Retinal pigment epithelial cell (primary cell): ENCODE data around the gene C1QTNF4.
"Not testable (repeated sequence)": the region's sequence is repeated elsewhere in the genome, so short reads cannot be mapped to it uniquely, and the experiment has no call there.

Experiments used
- DNase-seq: peaks from one replicate; pipeline ENCODE4 v3.0.0-alpha.2; 2010; ENCODE audit warnings: low read depth
- H3K4me3 ChIP-seq: 2 replicates; pipeline ENCODE4 v1.5.1; 2011; ENCODE audit warnings: mild to moderate bottlenecking, low read length, control low read depth, moderate library complexity
- TF ChIP-seq, protein P1 (sequence below): conservative IDR thresholded peaks from 2 replicates; pipeline ENCODE4 v1.5.1; 2011; ENCODE audit warnings: low read depth, low read length, control low read depth, inconsistent platforms

C1QTNF4 gene

DNA sequence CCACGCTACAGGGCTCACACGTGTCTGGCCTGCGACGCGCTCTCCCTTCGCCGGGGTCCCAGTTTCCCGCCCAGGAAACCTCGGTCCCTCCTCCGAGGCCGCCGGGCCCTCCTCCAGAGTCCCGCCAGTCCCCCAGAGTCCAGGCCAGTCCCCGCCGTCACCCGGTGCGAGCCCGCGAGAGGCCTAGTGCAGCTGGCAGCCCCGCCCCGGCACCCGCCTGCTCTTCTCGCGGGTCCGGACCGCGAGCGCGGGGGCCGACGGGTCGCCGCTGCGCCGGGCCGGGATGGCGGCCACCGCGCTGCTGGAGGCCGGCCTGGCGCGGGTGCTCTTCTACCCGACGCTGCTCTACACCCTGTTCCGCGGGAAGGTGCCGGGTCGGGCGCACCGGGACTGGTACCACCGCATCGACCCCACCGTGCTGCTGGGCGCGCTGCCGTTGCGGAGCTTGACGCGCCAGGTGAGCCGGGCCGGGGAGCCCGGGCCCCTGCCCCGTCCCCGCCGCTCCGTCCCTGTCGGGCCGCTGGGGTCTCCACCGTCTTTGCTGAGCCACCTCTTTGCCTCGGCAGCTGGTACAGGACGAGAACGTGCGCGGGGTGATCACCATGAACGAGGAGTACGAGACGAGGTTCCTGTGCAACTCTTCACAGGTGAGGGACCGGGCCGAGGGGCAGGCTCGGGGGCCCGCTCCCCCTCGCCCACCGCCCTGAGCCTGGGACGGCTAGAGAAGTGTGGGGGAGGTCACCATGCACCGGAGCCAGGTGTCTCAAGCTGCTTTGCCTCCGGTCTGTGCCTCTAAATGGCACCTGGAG, 28.7 kb downstream of the C1QTNF4 start, which contains the start of gene PTPMT1:
TSS of gene PTPMT1 (plus strand) at position 260 of the 809 bp plus-strand sequence. CDS start at position 284, 24 bp downstream.
- DNase-seq, result no peak
- TF ChIP-seq, protein P1, sequence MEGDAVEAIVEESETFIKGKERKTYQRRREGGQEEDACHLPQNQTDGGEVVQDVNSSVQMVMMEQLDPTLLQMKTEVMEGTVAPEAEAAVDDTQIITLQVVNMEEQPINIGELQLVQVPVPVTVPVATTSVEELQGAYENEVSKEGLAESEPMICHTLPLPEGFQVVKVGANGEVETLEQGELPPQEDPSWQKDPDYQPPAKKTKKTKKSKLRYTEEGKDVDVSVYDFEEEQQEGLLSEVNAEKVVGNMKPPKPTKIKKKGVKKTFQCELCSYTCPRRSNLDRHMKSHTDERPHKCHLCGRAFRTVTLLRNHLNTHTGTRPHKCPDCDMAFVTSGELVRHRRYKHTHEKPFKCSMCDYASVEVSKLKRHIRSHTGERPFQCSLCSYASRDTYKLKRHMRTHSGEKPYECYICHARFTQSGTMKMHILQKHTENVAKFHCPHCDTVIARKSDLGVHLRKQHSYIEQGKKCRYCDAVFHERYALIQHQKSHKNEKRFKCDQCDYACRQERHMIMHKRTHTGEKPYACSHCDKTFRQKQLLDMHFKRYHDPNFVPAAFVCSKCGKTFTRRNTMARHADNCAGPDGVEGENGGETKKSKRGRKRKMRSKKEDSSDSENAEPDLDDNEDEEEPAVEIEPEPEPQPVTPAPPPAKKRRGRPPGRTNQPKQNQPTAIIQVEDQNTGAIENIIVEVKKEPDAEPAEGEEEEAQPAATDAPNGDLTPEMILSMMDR, result no peak
- peak within 1 kb of the TSS; percentile 81 for H3K4me3 ChIP-seq

DNA sequence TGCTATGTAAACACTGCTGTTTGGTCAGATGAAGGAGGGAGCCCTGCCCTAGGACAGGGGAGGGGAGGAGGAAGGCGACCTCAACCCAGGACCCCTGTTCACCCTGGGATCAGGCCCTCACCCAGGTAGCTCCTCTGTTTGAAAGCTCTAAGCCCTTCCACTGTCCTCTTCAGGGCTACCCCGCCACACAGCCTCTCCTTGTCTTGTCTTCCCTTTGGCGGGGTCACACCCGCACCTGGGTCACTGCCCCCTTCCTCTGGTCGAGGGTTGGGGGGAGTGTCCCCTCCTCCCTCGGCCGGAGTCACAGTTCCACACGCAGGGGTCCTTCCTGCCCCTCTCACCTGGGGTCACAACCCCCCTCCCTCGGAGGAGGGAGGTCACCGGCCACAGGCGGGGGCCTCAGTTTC, 29.3 kb downstream of the C1QTNF4 start:
- DNase-seq, result no peak
- H3K4me3 ChIP-seq, result peak overlapping the region; percentile 81

DNA sequence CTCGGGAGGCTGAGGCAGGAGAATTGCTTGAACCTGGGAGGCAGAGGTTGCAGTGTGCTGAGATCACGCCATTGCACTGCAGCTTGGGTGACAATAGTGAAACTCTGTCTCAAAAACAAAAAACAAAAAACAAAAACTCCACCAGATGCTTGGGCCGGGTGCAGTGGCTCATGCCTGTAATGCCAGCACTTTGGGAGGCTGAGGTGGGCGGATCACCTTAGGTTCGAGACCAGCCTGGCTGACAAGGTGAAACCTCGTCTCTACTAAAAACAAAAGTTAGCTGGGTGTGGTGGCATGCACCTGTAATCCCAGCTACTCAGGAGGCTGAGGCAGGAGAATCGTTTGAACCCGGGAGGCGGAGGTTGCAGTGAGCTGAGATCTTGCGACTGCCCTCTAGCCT, 29.8 kb downstream of the C1QTNF4 start:
- H3K4me3 ChIP-seq, DNase-seq: not testable (repeated sequence)

More for the DNA sequence above, 29.3 kb downstream of the C1QTNF4 start:
- TF ChIP-seq, protein P1, result no peak

DNA sequence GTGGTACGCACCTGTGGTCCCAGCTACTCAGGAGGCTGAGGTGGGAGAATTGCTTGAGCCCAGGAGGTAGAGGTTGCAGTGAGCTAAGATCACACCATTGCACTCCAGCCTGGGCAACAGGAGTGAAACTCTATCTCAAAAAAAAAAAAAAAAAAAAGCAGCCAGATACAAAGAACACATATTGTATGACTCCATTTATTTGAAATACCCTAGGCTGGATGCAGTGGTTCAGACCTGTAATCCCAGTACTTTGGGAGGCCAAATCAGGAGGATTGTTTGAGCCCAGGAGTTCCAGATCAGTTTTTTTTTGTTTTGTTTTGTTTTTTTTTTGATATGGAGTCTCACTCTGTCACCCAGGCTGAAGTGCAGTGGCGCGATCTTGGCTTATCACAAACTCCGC, 31.8 kb downstream of the C1QTNF4 start:
- not testable (repeated sequence) for H3K4me3 ChIP-seq, DNase-seq

DNA sequence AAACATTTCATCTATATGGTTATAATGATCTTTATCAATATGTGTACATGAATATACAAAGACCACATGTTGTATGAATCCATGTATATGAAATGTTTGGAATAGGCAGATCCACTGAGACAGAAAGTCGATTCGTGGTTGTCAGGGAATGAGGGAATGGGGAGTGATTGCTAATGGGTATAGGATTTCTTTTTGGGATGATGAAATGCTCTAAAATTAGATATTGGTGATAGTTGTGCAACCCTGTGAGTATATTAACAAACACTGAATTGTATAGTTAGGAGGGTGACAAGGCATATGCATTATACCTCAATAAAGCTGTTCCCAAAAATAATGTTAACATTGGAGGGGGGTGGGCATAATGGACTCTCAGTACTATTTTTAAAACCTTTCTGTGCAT, 33.8 kb downstream of the C1QTNF4 start:
- no peak overlapping the region for H3K4me3 ChIP-seq
- TF ChIP-seq, protein P1, result no peak
- no peak for DNase-seq

DNA sequence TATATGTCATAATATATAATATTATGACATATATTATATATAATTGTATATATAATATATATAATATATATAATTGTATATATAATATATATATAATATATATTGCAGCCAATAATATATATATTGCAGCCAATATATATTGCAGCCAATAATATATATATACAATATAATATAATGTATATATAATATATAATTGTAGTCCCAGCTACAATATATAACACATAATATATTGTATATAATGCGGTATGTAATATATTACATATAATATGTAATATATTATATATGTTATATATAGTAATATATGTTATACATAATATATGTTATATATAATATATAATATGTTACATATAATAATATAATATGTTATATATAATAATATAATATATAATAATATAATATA, 35.5 kb downstream of the C1QTNF4 start:
- TF ChIP-seq, protein P1, result no peak
- DNase-seq, result no peak

DNA sequence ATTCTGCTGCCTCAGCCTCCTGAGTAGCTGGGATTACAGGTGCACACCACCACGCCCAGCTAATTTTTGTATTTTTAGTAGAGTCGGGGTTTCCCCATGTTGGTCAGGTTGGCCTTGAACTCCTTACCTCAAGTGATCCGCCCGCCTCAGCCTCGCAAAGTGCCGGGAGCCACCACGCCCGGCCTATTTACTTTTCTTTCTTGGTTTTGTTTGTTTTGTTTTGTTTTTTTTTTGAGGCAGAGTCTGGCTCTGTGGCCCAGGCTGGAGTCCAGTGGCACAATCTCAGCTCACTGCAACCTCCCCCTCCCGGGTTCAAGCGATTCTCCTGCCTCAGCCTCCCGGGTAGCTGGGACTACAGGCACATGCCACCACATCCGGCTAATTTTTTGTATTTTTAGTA, 37.2 kb downstream of the C1QTNF4 start:
- H3K4me3 ChIP-seq, DNase-seq: not testable (repeated sequence)

More for the DNA sequence above, 35.5 kb downstream of the C1QTNF4 start:
- no peak overlapping the region for H3K4me3 ChIP-seq

DNA sequence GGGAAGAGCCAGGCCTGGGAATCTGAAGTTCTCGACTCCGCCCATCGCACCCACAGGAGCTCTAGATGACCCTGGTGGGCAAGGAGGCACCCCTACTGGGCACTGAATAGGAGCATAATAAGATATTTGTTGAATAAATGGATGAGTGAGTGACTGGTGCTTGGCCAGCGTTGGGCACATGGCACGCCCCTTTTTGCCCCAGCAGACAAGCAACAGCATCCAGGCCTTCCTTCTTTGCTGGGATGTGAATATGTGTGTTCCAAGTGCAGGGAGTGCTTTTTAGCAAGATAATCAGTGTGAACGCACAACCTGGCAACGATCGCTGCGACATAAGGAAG, 40.8 kb downstream of the C1QTNF4 start:
- TF ChIP-seq, protein P1, result no peak
- peak overlapping the region; percentile 69 for H3K4me3 ChIP-seq
- DNase-seq, result no peak
